Ascending aorta (tissue), 2 donors: ENCODE measurements around the gene CDH5. TPM values are rescaled to one million over a fixed set of nuclear protein-coding genes. Genes with fewer than 3 reads are reported as not detected.

Experiments
- DNase-seq, 2 donors: peaks; one replicate each; pipeline ENCODE4 v3.0.0-alpha.2; 2019; ENCODE audit warnings: low spot score in 2 of 2
- H3K27ac ChIP-seq, 2 donors: fragments of 200-600 bp; sonication (generic); one replicate each; pipeline ENCODE4 v1.5.1; 2016 to 2017; ENCODE audit warnings: mild to moderate bottlenecking in 1 of 2
- H3K27me3 ChIP-seq: fragments of 200-600 bp; sonication (generic); one replicate; pipeline ENCODE4 v1.5.1; 2017
- H3K36me3 ChIP-seq, 2 donors: fragments of 200-600 bp; sonication (generic); one replicate each; pipeline ENCODE4 v1.5.1; 2016
- H3K4me1 ChIP-seq, 2 donors: fragments of 200-600 bp; sonication (generic); one replicate each; pipeline ENCODE4 v1.5.1; 2016 to 2017; ENCODE audit warnings: mild to moderate bottlenecking in 1 of 2
- H3K4me3 ChIP-seq, 2 donors: fragments of 200-600 bp; sonication (generic); one replicate each; pipeline ENCODE4 v1.5.1; 2016 to 2017; ENCODE audit warnings: mild to moderate bottlenecking in 1 of 2
- H3K9me3 ChIP-seq, 2 donors: fragments of 200-600 bp; sonication (generic); one replicate each; pipeline ENCODE4 v1.5.1; 2016
- intact Hi-C: fragments of 100-400 bp; cut with DNase I; formaldehyde crosslinking; loops from one replicate; pipeline ENCODE4 v1.15.1; 2023
- total RNA-seq: library from RNA; depleted of rRNA; stranded (reverse); fragments of >200 nt; gene quantifications from one replicate; pipeline ENCODE4 v1.1.0, GENCODE V29; 2016
- TF ChIP-seq, protein P1 (sequence below), 3 experiments: fragments of 200-600 bp in 2 of 3; fragments of 450-650 bp in 1 of 3; sonication (generic) in 2 of 3; IDR thresholded peaks; one replicate each; pipeline ENCODE4 v1.5.1; 2016 to 2019; ENCODE audit warnings: antibody characterized with exemption in 3 of 3, mild to moderate bottlenecking in 1 of 3, moderate library complexity in 1 of 3

CDH5 gene
- total RNA-seq, 1 donor from 2014 or later = 119 TPM

DNA sequence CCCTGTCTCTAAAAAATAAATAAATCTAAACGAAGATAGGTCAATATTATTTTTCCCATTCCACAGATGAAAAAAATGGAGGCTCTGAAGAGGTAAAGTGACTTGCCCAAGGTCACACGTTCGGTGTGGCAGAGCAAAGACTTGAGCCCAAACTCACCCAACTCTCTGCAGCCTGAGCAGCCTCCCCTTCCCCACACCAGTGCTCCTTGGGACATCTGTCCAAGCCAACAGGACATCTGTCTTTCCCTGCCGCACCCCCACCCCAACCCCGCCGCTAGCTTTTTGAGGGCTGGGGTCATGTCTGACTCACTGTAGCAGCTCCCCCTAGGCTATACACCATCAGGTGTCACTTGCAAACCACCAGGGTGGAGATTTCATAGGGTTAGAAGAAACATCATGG, 55.4 kb downstream of the CDH5 start:
- peaks cover 7% of the 10 kb centered on the region for H3K27me3 ChIP-seq
- peak in 1 of 2 donors; percentile 46 for DNase-seq
- peaks cover 0 to 4% of the 10 kb centered on the region in 2 donors for H3K4me1 ChIP-seq
- no peak overlapping the region for H3K27ac ChIP-seq
- no peak overlapping the region for H3K4me3 ChIP-seq
- TF ChIP-seq, protein P1, sequence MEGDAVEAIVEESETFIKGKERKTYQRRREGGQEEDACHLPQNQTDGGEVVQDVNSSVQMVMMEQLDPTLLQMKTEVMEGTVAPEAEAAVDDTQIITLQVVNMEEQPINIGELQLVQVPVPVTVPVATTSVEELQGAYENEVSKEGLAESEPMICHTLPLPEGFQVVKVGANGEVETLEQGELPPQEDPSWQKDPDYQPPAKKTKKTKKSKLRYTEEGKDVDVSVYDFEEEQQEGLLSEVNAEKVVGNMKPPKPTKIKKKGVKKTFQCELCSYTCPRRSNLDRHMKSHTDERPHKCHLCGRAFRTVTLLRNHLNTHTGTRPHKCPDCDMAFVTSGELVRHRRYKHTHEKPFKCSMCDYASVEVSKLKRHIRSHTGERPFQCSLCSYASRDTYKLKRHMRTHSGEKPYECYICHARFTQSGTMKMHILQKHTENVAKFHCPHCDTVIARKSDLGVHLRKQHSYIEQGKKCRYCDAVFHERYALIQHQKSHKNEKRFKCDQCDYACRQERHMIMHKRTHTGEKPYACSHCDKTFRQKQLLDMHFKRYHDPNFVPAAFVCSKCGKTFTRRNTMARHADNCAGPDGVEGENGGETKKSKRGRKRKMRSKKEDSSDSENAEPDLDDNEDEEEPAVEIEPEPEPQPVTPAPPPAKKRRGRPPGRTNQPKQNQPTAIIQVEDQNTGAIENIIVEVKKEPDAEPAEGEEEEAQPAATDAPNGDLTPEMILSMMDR (IDR thresholded peaks at IDR 0.05) = no peak
- H3K9me3 ChIP-seq = no peaks in the 10 kb centered on the region
- H3K36me3 ChIP-seq = no peaks in the 10 kb centered on the region
- intact Hi-C loops = no loop called here

DNA sequence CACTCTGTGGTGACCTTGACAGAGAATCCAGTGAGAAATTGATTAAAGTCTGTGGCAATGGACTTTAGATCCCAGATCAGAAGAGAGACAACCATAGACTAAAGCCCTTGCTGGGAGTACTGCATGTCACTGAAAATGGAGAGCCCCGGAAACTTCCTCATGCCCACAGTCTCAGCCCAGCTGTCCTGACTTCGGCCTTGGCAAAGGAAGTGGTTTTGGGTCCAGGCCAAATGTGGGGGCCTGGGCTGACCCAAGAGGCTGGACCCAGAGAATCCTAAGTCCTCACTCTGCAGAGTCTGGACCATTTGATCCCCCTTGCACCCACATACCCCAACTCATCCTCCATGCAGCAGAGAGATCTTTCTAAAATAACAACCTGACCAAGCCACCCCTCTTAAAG, 55.9 kb downstream of the CDH5 start:
- Histone ChIP-seq H3K36me3 (no peaks in the 10 kb centered on the region), H3K9me3 (no peaks in the 10 kb centered on the region), H3K27ac (no peak overlapping the region), H3K27me3 (peaks cover 7% of the 10 kb centered on the region), H3K4me3 (no peak overlapping the region), H3K4me1 (peaks cover under 1 to 6% of the 10 kb centered on the region in 2 donors)
- intact Hi-C loops = no loop called here
- DNase-seq = peak in 1 of 2 donors; percentile 41
- TF ChIP-seq, protein P1 (IDR thresholded peaks at IDR 0.05) = no peak

DNA sequence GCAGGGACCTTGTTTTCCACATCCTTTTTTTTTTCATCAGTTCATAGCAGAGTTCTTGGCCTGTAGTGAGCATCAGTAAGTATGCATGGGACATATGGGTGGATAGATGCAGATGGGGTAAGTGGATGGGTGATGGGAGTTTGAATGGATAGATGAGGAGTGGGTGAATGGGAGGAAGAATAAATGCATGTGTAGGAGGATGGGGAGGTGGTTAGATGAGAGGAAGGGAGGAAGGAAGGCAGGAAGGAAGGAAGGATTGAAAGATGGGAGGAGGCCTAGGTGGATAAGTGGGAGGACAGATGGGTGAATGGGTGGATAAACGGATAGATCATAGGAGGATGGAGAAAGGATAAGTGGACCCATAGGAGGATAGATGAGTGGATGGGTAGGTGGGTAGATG, 56.7 kb downstream of the CDH5 start:
- H3K9me3 ChIP-seq = no peaks in the 10 kb centered on the region
- intact Hi-C loops = no loop called here
- DNase-seq = no peak
- peaks cover 7% of the 10 kb centered on the region for H3K27me3 ChIP-seq
- no peak overlapping the region for H3K4me3 ChIP-seq
- TF ChIP-seq, protein P1 (IDR thresholded peaks at IDR 0.05) = no peak
- no peaks in the 10 kb centered on the region for H3K36me3 ChIP-seq
- no peak overlapping the region for H3K27ac ChIP-seq
- peaks cover 8 to 14% of the 10 kb centered on the region in 2 donors for H3K4me1 ChIP-seq

DNA sequence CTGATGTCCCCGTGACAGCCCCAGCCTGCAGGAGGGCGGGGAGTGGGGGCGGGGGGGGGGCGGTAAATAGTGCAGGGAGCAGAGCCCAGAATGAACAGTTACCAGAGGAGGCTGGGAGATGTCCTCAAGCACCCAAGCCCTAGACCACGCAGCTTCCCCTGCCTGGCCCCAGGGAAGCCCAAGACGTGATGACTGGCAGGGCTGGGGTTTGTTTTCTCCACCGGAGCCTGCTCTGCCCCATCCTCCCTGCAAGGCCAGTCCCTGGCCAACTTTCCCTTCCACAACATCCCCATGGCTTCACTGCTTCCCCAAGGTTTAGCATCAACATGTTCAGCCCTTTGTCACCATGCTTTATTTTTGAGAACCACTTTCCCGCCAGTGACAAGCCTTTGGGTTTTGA, 59.2 kb downstream of the CDH5 start:
- TF ChIP-seq, protein P1 (IDR thresholded peaks at IDR 0.05) = no peak

DNA sequence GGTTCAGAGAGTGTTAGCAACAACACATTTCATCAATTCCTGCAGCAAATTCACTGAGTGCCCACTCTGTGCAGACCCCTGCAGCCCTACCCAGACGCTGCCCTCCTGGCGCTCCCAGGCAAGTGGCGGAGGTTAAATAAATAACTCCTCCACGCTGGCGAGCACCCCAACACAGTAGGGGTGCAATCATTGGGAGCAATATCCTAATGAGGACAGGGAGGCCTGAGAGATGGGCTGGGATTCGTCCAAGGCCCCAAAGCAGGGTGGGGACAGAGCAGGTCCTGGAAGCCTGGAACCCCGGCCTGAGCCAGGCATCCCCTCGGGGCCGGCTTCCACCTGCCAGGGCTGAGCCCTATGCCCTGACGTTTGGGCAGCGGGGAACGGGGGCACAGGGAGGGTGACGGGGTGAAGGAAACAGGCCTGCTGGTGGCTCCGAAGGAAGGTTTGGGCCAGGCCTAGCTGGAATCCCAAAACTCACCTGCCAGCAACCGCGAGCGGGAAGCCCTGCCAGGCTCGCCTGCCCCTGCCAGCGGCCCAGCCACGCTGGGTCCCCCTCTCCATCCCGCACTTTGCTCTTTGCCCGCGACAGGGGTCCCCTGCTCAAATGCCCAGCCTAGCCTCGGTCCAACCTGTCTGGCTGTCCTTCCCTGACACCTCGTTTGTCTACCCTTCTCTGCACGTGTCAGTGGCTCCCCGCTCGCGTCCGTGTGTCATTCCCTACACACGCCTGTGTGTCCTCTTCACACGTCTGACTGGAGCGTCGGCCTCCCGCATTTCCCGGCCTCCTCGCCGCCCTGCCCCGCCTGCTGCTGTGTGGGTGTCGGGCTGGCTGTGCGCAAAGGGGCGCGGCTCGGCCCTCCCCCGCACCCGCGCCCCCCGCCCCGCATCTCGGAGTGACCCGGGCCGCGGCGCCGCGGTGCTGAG, 59.9 kb downstream of the CDH5 start:
- H3K4me3 ChIP-seq = peak overlapping the region; percentile 31 to 68
- DNase-seq = peak in 1 of 2 donors; percentile 60
- H3K4me1 ChIP-seq = peaks cover 8 to 14% of the 10 kb centered on the region in 2 donors
- no peak overlapping the region for H3K27ac ChIP-seq
- no peaks in the 10 kb centered on the region for H3K9me3 ChIP-seq
- H3K27me3 ChIP-seq = peaks cover 7% of the 10 kb centered on the region
- no peaks in the 10 kb centered on the region for H3K36me3 ChIP-seq
- intact Hi-C loops = no loop called here
- TF ChIP-seq, protein P1 (IDR thresholded peaks at IDR 0.05) = no peak

More for the DNA sequence above, 59.2 kb downstream of the CDH5 start:
- H3K27ac ChIP-seq = no peak overlapping the region
- H3K36me3 ChIP-seq = no peaks in the 10 kb centered on the region
- no peak overlapping the region for H3K4me3 ChIP-seq
- DNase-seq = peak in 1 of 2 donors; percentile 33
- H3K4me1 ChIP-seq = peaks cover 8 to 14% of the 10 kb centered on the region in 2 donors
- H3K27me3 ChIP-seq = peaks cover 7% of the 10 kb centered on the region
- H3K9me3 ChIP-seq = no peaks in the 10 kb centered on the region
- intact Hi-C loops = no loop called here
